Neural progenitor cell (in vitro differentiated cells): Measurements from ENCODE around the gene SH2D3C.

Experiments
- CTCF ChIP-seq: fragments of 200-600 bp; sonication (generic); IDR thresholded peaks from 2 replicates; pipeline ENCODE4 v1.5.1; 2017; ENCODE audit warnings: antibody characterized with exemption, mild to moderate bottlenecking
- EZH2phosphoT487 ChIP-seq: fragments of 200-600 bp; sonication (generic); IDR thresholded peaks from 2 replicates; pipeline ENCODE4 v1.6.1; 2017; ENCODE audit warnings: antibody characterized with exemption

GRCh38 chr9:127761491-127761956, 16.9 kb downstream of the SH2D3C start:
- no peak for TF ChIP-seq CTCF
- TF ChIP-seq EZH2phosphoT487, result no peak
